ENCODE results near the gene TNIP2.
"Not testable (repeated sequence)": the region's sequence is repeated elsewhere in the genome, so short reads cannot be mapped to it uniquely, and the experiment has no call there.

TNIP2 gene

DNA sequence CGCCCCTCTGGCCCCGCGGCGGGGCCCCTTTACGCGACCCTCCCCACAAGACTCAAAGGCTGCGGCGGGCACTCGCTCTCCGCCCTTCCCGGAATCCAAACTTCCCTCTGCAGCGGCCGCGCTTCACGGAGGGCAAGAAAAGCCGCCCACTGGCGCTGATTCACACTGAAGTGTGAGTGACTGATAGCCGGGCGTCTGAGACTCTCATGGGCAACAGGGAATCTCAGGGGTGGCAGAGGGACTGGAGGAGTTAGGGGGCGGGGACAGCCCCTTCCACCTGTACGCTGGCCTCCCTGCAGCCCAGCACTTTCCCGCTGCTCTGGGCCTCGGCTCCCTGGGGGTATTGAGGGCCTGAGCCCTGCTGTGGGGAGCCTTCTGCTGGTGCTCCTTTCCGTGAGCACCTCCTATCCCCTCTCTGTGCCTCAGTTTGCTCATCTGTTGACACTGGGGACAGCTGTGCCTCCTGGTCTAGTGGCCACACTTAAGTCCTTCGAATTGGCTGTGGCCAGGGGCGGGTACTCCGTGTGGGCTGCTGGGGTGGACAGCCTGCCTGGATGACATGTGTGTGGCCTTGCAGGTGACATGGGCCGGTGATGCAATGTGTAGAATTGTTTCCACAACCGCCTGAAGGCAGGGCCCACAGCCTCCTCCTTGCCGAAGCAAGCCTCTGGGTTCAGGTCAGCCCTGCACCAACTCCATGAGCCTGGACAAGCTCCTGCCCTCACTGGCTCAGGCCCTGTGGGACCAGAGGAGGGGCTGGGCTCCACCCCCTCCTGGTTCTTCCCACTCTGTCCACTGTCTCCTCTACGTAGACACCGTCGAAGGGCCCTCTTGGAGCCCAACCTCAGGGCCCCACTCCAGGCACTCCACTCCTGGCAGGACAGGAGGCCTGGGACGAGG is 37.7 kb upstream of the TNIP2 start:
- DNase-seq = peak; percentile 72

DNA sequence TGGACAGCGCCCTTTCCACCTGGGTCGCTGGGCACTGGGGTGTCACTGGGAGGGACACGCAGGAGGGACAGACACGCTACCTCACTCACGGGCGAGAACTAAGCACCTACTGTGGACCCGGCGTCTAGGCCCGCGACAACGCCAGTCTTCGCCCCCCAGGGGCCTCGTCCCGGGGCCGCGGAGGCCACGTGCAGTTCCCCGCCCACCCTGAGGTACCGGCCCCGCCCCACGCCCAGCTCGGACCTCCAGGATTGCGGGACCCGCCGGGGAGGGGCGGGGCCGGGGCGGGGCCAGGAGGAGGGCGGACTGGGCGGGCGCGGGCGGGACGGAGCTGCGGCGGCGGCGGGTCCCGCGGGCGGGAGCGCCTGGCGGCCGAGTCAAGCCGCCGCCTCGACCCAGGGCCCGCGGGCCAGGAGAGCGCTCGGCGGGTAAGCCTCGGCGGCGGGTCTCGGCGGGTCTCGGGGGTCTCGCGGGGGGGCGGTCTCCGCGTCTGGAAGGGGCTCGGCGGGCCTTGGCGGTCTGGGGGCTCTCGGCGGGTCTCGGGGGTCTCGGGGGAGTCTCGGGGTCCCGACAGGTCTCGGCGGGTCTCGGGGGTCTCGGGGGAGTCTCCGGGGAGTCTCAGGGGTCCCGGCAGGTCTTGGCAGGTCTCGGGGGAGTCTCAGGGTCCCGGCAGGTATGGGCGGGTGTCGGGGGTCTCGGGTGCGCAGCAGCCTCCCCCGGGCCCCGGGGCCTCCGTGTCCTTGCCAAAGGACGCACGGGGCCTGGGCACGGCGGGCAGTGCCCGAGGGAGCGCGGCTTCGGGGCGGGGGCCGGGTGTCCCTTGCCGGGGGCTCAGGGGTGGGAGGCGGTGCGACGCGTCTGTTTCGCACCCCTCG is 36.8 kb upstream of the TNIP2 start, which contains the start of gene SH3BP2:
TSS of gene SH3BP2 (plus strand) at position 375 of the 875 bp plus-strand sequence. CDS start 27,533 bp downstream, outside the sequence.
- DNase-seq = peak; percentile 64

DNA sequence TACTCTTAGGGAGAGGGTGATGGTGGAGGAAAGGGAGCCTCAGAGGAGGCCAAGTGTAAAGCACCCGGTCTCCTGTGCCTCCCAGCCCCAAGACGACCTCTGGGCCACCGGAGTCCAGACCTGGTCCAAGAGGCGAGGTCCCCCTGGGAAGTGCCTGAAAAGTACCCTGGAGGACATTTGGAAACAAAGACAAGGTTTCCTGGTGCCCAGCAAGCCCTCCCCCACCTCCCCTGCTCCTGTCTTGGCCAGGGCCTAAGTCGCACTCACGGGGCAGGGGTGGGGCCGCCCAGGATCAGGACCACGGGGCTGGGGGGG is 36.2 kb upstream of the TNIP2 start:
- no peak for DNase-seq

DNA sequence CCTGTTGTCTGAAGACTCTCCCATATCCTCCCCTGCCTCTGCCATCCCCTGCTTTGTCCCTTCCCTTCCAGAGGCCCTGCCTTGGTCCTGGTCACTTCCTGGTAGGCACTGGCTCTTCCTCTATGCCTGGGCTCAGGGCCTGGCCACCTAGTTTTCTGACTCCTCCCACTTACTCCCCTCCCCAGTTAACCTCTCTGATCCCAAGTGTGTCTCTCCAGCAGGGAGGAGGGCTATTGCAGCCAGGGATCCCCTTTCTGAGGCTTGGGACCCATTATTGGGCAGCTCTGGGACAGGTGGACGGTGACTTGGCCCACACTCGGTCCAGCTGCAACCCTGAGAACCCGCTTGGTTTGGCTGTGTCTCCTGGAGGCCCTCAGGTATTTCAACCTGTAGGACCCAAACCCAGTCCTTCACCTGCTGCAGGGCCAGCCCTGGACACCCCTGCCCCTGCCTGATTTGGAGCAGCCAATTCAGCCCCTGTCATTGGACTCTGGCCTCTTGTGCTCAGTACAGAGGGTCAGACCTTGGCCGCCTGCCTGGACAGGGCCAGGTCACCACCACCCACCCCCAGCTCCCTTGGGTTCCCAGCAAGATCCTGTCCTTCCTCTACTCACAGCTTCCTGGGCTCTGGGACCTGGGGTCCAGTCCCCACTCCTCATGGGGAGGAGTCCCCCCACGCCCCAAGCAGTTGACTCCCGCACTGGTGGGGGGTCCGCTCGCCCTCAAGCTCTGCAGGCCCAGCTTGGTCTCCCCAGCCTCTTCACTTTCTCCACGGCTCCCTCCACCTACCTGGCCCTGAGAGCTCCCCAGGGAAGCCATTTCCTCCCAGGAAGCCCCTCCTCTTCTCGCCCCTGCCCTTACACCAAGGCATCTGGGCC is 35.6 kb upstream of the TNIP2 start:
- no peak for DNase-seq

DNA sequence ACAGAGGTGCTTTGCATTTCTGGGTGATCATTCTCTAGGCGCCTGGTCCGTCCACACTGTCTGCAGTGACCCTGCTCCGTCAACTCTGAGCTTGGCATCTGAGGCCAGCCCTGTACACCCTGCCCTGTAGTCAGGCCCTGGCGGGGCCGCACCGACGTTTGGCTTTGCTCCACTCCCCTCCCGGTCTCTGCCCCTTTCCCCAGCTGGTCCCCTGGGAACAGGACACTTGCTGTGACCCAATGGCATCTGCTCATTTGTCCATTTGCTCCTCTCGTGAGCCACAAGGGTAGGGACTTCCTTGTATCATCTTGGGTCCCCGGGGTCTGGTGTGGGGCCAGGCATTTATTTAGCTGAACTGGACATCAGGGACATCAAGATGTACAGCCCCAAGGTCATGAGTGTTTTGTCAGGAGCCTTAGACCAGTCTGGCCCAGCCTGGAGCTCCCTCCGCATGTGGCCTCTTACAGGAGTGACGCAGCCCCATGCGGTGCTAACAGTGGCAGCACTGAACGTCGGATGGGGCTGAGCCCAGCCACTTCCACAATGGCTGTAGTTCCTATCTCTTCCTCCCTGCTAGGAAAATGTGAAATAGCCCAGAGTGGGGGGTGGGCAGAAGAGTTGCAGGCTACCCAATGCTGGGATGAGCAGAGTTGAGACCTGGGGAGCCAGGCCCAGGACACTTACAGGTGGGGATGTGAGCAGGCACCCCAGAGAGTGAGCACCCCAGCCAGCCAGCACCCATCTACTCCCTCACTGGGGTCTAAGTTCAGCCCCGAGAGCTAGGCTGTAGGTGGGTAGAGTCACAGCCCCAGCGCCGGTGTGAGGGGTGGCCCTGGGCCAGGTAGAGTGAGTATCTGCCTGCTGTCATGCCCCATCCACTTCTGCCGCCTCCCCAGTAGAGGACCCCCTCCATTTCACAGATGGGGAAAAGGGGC is 34.7 kb upstream of the TNIP2 start:
- no peak for DNase-seq

DNA sequence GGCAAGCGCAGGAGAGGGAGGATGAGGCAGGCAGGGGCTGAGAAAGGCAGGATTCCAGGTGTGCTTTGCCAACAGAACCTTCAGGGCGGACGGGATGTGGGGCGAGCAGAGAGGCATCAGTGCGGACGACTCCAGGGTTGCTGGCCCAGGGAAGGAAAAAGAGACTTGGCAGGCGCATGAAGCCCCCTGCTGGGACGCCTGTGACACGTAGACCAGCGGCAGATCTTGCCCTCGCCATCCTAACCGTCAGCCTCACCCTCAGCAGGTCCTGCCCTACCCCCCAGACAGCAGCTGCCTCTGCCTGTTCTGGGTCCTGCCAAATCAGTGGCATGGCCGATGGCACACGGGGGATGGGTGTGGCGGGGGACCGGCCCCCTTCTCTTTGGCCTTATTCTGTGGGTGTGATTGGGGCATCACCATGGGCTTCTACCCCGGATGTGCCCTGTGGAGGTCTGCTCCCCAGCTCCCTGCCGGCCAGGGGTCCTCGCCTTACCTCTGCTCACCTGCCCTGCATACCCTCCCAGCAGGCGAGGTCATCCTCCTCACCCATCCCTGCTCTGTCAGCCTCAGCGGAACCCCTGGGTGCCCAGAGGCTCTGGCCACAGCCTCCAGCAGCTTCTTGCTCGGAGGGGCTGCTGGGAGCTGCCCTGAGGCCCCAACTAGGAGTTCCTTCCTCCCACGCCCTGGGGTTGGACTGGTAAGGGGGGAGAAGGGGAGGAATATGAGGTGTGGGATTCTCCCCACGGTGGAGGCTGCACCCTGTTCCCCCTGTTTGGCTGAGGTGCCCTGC is 33.9 kb upstream of the TNIP2 start:
- DNase-seq = no peak

DNA sequence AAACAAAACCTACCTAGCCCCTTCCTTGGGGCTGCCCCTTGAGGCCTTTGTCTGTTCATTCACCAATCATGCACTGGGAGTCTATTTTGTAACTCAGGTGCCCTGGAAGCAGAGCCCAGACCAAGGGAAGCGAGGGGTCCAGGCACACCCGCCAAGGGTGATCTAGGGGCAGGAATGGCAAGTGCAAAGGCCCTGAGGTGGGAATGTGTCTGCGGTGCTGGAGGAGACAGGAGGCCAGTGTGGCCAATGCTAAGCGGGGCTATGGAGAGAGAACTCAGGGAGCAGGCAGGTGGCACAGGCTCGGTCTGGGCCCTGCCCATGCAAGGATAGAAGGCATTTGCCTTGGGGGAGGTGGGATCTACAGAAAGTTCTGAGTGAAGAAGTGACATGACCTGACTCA is 33.2 kb upstream of the TNIP2 start:
- no peak for DNase-seq

DNA sequence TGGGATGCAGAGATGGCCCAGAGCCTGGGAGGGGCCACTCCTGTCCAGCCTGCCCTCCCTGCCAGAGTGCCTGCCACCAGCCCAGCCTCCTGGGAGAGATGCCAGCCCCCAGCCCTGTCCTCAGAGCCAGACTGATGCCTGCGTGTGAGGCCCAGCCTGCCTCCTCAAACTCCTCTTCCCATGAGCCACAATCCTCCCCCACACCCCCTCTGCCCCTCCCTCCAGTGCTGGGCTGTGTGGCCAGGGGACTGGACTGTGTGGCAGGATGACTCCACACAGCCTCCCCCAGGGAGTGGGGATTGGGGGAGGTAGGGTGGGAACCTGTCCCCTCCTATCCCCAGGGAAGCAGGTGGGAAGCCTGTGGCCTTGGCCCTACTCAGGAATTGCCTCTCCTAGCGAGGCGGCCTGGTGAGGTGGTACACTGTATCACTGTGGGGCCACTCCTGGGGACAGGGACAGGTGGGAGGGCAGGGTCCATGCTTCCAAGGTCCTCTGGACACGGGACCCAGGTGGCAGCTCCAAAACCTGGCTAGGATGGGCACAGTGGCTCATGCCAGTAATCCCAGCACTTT is 32.5 kb upstream of the TNIP2 start:
- no peak for DNase-seq

DNA sequence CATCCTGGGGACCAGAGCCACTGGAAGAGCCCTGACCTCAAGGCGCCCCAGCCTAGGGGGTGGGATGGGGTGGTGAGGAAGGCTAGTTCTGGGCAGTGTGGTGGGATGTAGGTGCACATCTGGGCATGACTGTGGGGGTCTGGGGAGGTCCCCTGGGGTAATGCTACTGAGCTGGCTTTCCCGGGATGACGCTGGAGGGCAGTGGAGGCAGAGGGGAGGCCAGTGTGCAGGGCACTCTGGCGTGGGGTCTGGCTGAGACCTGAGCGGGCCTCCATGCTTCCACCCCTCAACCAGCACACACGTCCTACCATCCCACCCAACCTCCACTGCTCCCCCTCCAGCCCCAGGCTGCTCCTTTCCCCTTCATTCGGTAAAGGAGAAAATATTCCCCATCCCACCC is 32.0 kb upstream of the TNIP2 start:
- DNase-seq = no peak

DNA sequence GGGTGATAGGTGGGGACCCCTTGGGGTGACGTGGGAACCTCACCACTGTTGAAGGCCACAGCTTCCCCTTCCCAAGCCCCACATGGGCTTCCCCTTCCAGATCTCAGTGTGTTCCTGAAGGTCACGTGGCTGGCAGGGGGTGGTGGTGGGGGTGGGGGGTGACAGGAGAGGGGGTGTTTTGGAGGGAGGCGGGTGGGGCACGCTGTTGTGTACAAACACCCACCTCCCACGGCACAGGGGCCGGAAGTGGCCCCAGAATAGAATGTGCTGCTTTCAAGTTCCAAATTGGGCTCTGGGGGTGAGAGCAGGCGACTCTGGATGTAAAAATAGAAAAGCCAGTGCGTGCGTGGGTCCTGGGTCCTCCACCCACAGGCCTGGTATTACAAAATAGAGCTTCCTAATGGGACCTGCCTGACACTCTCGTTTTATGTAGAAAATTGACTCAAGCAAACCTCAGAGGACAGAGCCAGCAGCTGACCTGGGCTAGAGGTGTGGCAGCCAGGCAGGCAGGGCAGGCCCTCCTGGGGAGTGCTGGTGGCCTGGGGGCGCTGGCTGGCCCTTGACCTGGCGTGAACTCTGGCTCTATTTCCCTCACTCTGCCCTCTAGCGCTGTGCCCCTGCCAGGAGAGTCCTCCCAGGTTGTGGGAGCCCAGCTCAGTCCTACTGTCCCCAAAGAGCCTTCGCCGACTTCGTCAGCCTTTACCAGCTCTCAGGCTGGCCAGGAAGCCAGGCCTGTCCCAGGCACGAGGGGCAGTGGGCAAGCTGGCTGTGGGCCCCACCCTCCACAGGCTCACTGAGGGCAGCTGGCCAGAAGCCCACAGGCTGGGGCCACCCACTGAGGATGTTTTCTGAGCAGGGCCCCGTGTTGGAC is 31.3 kb upstream of the TNIP2 start:
- peak; percentile 63 for DNase-seq

DNA sequence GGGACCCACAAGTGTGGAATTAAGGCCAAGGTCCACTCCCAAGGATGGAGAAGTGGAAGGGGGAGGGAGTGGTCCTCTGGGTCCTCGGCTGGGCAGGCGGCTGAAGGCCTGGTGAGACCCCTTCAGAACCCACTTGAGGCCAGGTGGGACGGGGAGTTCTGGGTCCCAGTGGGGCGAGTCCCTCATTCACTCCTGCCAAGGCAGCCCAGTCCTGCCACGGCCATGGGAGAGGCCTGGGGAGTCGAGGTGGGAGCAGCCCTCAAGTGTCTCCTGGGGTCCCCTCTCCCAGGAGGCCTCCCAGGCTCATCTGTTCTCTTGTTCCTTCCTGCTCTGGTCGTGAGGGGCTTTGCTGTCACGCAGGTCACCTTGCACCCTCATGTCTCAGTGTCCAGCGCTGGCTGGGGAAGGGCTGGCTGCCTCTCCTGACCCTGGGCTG is 30.7 kb upstream of the TNIP2 start:
- no peak for DNase-seq

DNA sequence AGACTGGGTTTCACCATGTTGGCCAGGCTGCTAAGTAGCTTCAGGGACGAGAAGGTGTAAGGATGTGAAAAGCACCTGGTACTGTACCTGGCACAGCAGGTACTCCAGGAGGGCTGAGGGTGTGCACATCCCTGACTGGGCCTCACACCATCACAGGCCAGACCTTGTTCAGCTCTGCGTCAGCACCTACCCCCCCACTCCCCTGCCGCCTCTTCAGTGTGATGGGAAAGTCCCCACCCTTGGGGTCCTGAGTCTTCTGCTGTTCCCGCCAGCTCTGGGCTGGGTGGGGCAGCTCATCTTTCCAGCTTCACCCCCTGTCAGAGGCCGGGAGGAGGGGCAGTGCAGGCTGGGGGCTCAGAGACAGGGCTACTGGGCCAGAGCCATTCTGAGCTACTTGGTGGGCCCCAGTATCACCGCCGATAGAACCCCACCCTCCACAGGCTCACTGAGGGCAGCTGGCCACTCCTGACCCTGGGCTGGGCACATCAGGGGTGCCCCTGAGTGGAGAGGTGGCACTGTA is 30.1 kb upstream of the TNIP2 start:
- DNase-seq = peak; percentile 77

DNA sequence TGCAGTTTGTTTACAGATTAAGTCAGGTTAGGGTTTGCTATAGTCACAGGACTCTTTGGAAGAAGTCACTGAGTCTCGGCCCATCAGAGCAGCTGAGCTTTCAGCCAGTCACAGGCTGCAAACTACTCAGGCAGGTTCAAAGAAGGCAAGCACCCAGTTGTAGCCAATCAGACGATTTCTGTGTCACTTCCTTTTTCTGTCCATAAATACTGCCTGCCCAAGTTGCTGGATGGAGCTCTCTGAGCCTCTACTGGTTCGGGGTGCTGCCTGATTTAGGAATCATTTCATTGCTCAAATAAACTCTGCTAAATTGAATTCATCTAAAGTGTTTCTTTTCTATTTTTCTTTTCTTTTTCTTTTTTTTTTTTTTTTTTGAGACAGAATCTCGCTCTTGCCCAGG is 29.5 kb upstream of the TNIP2 start:
- DNase-seq = no peak

DNA sequence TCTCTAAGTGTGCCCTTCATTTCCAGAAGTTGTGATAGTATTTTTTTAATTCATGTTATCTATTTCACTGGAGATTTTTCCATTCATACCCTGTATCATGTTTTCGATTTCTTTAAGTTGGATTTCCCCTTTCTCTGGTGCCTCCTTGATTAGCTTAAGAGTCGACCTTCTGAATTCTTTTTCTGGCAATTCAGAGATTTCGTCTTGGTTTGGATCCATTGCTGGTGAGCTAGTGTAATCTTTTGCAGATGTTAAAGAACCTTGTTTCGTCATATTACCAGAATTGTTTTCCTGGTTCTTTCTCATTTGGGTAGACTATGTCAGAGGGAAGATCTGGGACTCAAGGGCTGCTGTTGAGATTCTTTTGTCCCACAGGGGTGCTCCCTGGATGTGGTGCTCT is 27.7 kb upstream of the TNIP2 start:
- DNase-seq = no peak

DNA sequence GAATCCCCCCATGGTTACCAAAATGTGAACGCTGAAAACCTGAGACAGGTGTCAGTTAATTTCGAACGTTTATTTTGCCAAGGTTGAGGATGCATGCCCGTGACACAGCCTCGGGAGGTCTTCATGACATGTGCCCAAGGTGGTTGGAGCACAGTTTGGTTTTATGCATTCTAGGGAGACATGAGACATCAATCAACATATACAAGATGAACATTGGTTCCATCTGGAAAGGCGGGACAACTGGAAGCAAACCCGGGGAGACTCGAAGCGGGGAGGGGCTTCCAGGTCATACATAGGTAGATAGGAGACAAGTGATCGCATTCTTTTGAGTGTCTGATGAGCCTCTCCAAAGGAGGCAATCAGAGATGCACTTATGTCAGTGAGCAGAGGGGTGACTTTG is 25.8 kb upstream of the TNIP2 start:
- DNase-seq = no peak

DNA sequence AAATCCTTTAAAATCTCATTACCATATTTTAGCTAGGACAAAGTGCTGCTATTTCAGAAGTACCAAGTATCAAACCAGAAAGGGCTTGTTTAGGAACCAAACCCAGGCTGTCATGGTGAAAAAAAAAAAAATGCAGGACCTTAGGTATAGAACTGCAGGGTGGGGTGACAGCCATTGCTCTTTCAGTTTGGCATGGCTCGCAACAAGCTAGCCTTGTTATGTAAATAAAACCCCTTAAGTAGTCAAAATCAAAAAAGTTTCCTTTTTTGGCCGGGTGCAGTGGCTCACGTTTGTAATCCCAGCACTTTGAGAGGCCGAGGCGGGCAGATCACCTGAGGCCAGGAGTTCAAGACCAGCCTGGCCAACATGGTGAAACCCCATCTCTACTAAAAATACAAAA is 24.5 kb upstream of the TNIP2 start:
- not testable (repeated sequence) for DNase-seq

DNA sequence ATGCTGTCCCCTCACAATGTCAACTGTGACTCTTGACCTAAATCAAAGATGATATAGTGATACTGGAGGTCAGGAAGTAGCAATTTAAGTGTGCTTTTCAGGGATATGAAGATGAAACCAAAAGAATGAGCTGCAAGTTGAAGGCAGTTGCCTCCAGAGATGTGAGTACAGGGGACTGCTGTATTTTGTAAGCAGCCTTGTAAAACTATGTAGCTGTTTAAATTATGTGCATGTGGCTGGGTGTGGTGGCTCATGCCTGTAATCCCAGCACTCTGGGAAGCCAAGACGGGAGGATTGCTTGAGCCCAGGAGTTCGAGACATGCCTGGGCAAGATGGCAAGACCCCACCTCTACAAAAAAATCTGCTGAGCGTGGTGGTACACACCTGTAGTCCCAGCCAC is 15.1 kb upstream of the TNIP2 start:
- DNase-seq = no peak

DNA sequence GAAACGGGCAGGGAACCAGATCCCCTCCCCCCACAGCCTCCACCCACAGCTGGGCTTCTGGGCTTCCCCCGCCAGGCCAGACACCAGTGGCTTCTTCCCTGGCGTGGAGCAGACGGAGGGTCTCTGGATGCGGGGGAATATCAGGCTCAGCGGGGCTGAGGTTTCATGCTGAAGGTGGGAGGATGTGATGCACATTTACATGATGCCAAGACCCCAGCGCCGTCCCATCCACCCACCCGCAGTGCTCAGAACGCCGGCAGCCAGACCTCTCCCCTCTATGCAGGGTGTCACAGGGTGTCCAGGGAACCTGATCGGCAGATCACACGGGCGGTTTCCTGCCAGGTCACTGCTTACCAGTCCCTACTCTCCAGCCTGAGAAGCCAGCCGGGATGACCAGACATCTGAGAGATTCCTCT is 12.8 kb upstream of the TNIP2 start:
- no peak for DNase-seq

DNA sequence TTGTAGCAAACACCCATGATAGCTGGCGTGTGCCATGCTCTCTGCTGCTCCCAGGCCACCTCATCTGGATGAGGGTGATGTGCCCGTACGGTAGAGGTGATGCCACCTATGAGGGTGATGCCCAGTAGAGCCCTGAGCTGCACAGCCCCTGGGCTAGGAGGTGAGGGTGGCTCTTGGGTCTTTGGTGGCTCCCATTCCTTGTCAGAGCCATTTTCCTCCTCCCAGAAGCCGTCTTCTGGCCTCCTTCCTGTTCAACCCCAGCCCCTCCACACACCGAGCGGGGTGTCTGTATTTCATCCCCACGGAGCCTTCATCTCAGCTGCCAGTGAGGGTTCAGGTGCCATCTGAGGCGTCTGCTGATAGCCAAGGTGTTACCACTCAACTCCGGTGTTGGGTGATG is 12.0 kb upstream of the TNIP2 start:
- DNase-seq = no peak
